ENCODE measurements around the gene NAGS. TPM values are rescaled to one million over a fixed set of nuclear protein-coding genes. Genes with fewer than 3 reads are reported as not detected.
A peak's percentile ranks its signal among the peaks of the same experiment; 100 is the strongest.

NAGS gene
- total and polyA plus RNA-seq, 2 donors (not counting 1 experiment from before 2014, with no cell fraction given): 0.58 to 7.4 TPM

- H3K79me2 ChIP-seq (ENCODE audit: control insufficient read depth, insufficient read depth, low read length): no peaks in the 10 kb centered on the region
- H3K4me3 ChIP-seq (replicated peaks in 1 of 4; ENCODE audit: control extremely low read depth in 1 of 4, insufficient read depth in 1 of 4, low read depth in 3 of 4, low read length in 4 of 4): no peak overlapping the region
- DNase-seq (ENCODE audit: low read depth in 2 of 2): no peak
- H3K4me2 ChIP-seq (ENCODE audit: extremely low read depth, insufficient read depth, low read length): no peak overlapping the region
- H3K9me3 ChIP-seq (ENCODE audit: control insufficient read depth, insufficient read depth, low read depth, low read length): no peaks in the 10 kb centered on the region
- H3K4me1 ChIP-seq (ENCODE audit: control insufficient read depth, extremely low read depth, insufficient read depth, low read length): no peaks in the 10 kb centered on the region
- no peaks in the 10 kb centered on the region for H3K36me3 ChIP-seq (ENCODE audit: control insufficient read depth, insufficient read depth, low read length)
- H2AFZ ChIP-seq (ENCODE audit: low read length): no peak overlapping the region
- no peak overlapping the region for H3K27ac ChIP-seq (ENCODE audit: insufficient read depth, low read length)
- peaks cover 29% of the 10 kb centered on the region for H3K27me3 ChIP-seq (ENCODE audit: control insufficient read depth, insufficient read depth, low read length)
- no peak overlapping the region for H3K9ac ChIP-seq (ENCODE audit: insufficient read depth, low read length)
- TF ChIP-seq, protein P1, sequence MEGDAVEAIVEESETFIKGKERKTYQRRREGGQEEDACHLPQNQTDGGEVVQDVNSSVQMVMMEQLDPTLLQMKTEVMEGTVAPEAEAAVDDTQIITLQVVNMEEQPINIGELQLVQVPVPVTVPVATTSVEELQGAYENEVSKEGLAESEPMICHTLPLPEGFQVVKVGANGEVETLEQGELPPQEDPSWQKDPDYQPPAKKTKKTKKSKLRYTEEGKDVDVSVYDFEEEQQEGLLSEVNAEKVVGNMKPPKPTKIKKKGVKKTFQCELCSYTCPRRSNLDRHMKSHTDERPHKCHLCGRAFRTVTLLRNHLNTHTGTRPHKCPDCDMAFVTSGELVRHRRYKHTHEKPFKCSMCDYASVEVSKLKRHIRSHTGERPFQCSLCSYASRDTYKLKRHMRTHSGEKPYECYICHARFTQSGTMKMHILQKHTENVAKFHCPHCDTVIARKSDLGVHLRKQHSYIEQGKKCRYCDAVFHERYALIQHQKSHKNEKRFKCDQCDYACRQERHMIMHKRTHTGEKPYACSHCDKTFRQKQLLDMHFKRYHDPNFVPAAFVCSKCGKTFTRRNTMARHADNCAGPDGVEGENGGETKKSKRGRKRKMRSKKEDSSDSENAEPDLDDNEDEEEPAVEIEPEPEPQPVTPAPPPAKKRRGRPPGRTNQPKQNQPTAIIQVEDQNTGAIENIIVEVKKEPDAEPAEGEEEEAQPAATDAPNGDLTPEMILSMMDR (conservative IDR thresholded peaks at IDR 0.05 in 1 of 2, IDR thresholded peaks at IDR 0.05 in 1 of 2; ENCODE audit: low read depth in 1 of 2, low read length in 2 of 2): no peak
- TF ChIP-seq EZH2 (IDR thresholded peaks at IDR 0.05; ENCODE audit: low read length, missing control alignments): no peak
- no peaks in the 10 kb centered on the region for H4K20me1 ChIP-seq (ENCODE audit: control insufficient read depth, extremely low read depth, insufficient read depth, low read length)
These were observed 24.8 kb upstream of the NAGS start for GRCh38 chr17:43979671-43980070.

GRCh38 chr17:43982171-43982570 is 22.3 kb upstream of the NAGS start:
- Histone ChIP-seq H3K4me3 (replicated peaks in 1 of 4; ENCODE audit: control extremely low read depth in 1 of 4, insufficient read depth in 1 of 4, low read depth in 3 of 4, low read length in 4 of 4) (no peak overlapping the region), H3K4me1 (ENCODE audit: control insufficient read depth, extremely low read depth, insufficient read depth, low read length) (no peaks in the 10 kb centered on the region), H3K79me2 (ENCODE audit: control insufficient read depth, insufficient read depth, low read length) (no peaks in the 10 kb centered on the region), H3K27me3 (ENCODE audit: control insufficient read depth, insufficient read depth, low read length) (peaks cover 40% of the 10 kb centered on the region), H4K20me1 (ENCODE audit: control insufficient read depth, extremely low read depth, insufficient read depth, low read length) (no peaks in the 10 kb centered on the region), H3K4me2 (ENCODE audit: extremely low read depth, insufficient read depth, low read length) (no peak overlapping the region), H3K9me3 (ENCODE audit: control insufficient read depth, insufficient read depth, low read depth, low read length) (no peaks in the 10 kb centered on the region), H3K36me3 (ENCODE audit: control insufficient read depth, insufficient read depth, low read length) (no peaks in the 10 kb centered on the region), H2AFZ (ENCODE audit: low read length) (no peak overlapping the region), H3K27ac (ENCODE audit: insufficient read depth, low read length) (no peak overlapping the region), H3K9ac (ENCODE audit: insufficient read depth, low read length) (no peak overlapping the region)
- no peak for DNase-seq (ENCODE audit: low read depth in 2 of 2)
- TF ChIP-seq EZH2 (IDR thresholded peaks at IDR 0.05; ENCODE audit: low read length, missing control alignments): no peak
- TF ChIP-seq, protein P1 (conservative IDR thresholded peaks at IDR 0.05 in 1 of 2, IDR thresholded peaks at IDR 0.05 in 1 of 2; ENCODE audit: low read depth in 1 of 2, low read length in 2 of 2): no peak

DNA sequence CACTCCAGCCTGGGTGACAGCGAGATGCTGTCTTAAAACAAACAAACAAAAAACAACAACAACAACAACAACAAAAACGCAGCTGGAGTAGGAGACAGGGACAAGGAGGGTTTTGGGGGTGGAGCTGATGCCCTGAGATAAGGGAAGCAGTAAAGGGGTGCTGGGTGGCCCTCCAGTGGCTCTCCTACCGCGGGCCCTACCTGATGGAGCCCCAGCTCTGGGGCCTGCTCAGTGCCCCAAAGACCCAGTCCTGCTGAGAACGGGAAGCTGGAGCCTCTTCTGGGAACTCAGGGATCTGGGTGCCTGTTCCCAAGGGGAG is 21.3 kb upstream of the NAGS start:
- H3K4me3 ChIP-seq (replicated peaks in 1 of 4; ENCODE audit: control extremely low read depth in 1 of 4, insufficient read depth in 1 of 4, low read depth in 3 of 4, low read length in 4 of 4): peak overlapping the region in 1 of 4 experiments; percentile 26
- TF ChIP-seq EZH2 (IDR thresholded peaks at IDR 0.05; ENCODE audit: low read length, missing control alignments): no peak
- TF ChIP-seq, protein P1 (conservative IDR thresholded peaks at IDR 0.05 in 1 of 2, IDR thresholded peaks at IDR 0.05 in 1 of 2; ENCODE audit: low read depth in 1 of 2, low read length in 2 of 2): no peak

More for the DNA sequence above, 21.3 kb upstream of the NAGS start:
- no peaks in the 10 kb centered on the region for H3K36me3 ChIP-seq (ENCODE audit: control insufficient read depth, insufficient read depth, low read length)
- H4K20me1 ChIP-seq (ENCODE audit: control insufficient read depth, extremely low read depth, insufficient read depth, low read length): no peaks in the 10 kb centered on the region
- H3K4me2 ChIP-seq (ENCODE audit: extremely low read depth, insufficient read depth, low read length): no peak overlapping the region
- H3K9ac ChIP-seq (ENCODE audit: insufficient read depth, low read length): no peak overlapping the region
- H2AFZ ChIP-seq (ENCODE audit: low read length): no peak overlapping the region
- no peaks in the 10 kb centered on the region for H3K4me1 ChIP-seq (ENCODE audit: control insufficient read depth, extremely low read depth, insufficient read depth, low read length)
- DNase-seq (ENCODE audit: low read depth in 2 of 2): no peak
- H3K9me3 ChIP-seq (ENCODE audit: control insufficient read depth, insufficient read depth, low read depth, low read length): no peaks in the 10 kb centered on the region
- no peaks in the 10 kb centered on the region for H3K79me2 ChIP-seq (ENCODE audit: control insufficient read depth, insufficient read depth, low read length)
- H3K27me3 ChIP-seq (ENCODE audit: control insufficient read depth, insufficient read depth, low read length): peaks cover 36% of the 10 kb centered on the region
- H3K27ac ChIP-seq (ENCODE audit: insufficient read depth, low read length): no peak overlapping the region
